Fibroblast of pulmonary artery (primary cell): Measurements from ENCODE around the gene SLC17A7.

ENCODE experiments used
- DNase-seq: peaks from one replicate; pipeline ENCODE4 v3.0.0-alpha.2; 2010; ENCODE audit warnings: low read depth
- H3K4me3 ChIP-seq: replicated peaks from 2 replicates; pipeline ENCODE4 v1.5.1; 2011; ENCODE audit warnings: low read depth, mild to moderate bottlenecking, control low read depth, low read length, moderate library complexity
- CTCF ChIP-seq: IDR thresholded peaks from 2 replicates; pipeline ENCODE4 v1.5.1; 2011; ENCODE audit warnings: mild to moderate bottlenecking, control low read depth, low read length, inconsistent platforms; ENCODE audit errors: missing control alignments

The SLC17A7 gene

GRCh38 chr19:49430678-49431329 is 10.5 kb downstream of the SLC17A7 start:
- no peak overlapping the region for H3K4me3 ChIP-seq

GRCh38 chr19:49430172-49430677 is 11.1 kb downstream of the SLC17A7 start:
- no peak overlapping the region for H3K4me3 ChIP-seq
- no peak for DNase-seq
- TF ChIP-seq CTCF, result no peak

More at GRCh38 chr19:49430678-49431329, 10.5 kb downstream of the SLC17A7 start:
- peak; percentile 19 for TF ChIP-seq CTCF
- DNase-seq, result no peak

- TF ChIP-seq CTCF, result no peak
- no peak overlapping the region for H3K4me3 ChIP-seq
- DNase-seq, result no peak
Observed at GRCh38 chr19:49428547-49429451, 12.5 kb downstream of the SLC17A7 start.

GRCh38 chr19:49427855-49428546 is 13.3 kb downstream of the SLC17A7 start:
- no peak for DNase-seq
- TF ChIP-seq CTCF, result no peak
- H3K4me3 ChIP-seq, result no peak overlapping the region

GRCh38 chr19:49427339-49427738 is 14.0 kb downstream of the SLC17A7 start:
- no peak for DNase-seq
- no peak for TF ChIP-seq CTCF

GRCh38 chr19:49425922-49426592 is 15.3 kb downstream of the SLC17A7 start:
- DNase-seq, result no peak
- H3K4me3 ChIP-seq, result no peak overlapping the region
- no peak for TF ChIP-seq CTCF

More at GRCh38 chr19:49427339-49427738, 14.0 kb downstream of the SLC17A7 start:
- H3K4me3 ChIP-seq, result no peak overlapping the region
